Measurements from ENCODE around the gene XYLT2. TPM values are rescaled to one million over a fixed set of nuclear protein-coding genes. Genes with fewer than 3 reads are reported as not detected.
"Not testable (repeated sequence)": the region's sequence is repeated elsewhere in the genome, so short reads cannot be mapped to it uniquely, and the experiment has no call there.

The XYLT2 gene
- total RNA-seq, 2 donors from 2014 or later, result 22.8 to 31.3 TPM

DNA sequence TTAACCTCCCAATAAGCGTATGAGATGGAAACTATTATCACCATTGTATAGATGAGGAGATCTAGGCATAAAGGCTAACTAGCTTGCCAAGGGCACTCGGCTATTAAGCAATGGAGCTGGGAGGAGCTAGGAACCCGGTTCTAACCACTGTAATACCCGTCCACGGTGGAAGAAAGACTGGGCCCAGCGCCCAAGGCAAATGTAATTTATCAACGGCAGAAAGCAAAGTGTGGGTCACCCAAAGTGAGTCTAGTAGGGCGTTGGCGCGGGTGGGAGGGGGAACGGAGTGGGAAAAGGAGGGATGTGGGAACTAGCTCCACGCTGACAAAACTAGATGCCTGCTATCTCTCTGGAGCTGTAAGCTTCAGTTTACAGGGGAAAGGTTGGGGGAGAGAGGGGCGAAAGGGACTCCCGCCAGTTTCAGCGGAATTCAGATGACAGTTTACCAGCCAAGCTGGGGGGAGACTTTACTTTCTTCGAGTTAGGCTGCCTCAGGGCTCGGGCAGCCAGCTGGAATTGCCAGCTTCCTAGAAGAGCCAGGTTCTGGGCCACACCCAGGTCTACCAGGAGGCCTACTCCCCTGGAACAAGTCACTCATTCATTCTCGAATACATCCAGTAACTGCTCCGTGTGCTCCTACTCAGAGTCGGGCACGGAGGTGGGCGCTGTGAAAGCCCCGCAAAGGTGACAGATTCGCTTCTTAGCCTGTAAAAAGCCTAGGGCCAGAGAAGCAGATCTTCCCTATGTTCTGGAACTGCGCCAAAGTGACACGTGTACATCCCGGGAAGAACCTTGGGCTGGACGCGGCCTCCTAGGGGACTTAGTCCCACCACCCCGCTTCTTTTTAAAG is 50.6 kb downstream of the XYLT2 start:
- WGBS, 2 donors, result 1 to 2% methylated on average over 29 to 30 of the region's 30 CpGs
- DNase-seq (peak; percentile 80 to 89 (median 86)), ATAC-seq (peak; percentile 68)
- Histone ChIP-seq H3K27ac (peak overlapping the region; percentile 91 to 98 (median 95)), H3K4me1 (peaks cover 68% of the 10 kb centered on the region), H3K9me3 (no peaks in the 10 kb centered on the region), H3K36me3 (replicated peaks in 1 of 2; ENCODE audit: insufficient read depth in 1 of 2, low read depth in 2 of 2) (peaks cover 11 to 21% of the 10 kb centered on the region in 2 donors), H3K27me3 (no peaks in the 10 kb centered on the region), H3K4me3 (peak overlapping the region; percentile 90 to 96)
- TF ChIP-seq POLR2A (IDR thresholded peaks at IDR 0.05), result peak; percentile 40 to 81 (median 81)
- TF ChIP-seq, protein P1, sequence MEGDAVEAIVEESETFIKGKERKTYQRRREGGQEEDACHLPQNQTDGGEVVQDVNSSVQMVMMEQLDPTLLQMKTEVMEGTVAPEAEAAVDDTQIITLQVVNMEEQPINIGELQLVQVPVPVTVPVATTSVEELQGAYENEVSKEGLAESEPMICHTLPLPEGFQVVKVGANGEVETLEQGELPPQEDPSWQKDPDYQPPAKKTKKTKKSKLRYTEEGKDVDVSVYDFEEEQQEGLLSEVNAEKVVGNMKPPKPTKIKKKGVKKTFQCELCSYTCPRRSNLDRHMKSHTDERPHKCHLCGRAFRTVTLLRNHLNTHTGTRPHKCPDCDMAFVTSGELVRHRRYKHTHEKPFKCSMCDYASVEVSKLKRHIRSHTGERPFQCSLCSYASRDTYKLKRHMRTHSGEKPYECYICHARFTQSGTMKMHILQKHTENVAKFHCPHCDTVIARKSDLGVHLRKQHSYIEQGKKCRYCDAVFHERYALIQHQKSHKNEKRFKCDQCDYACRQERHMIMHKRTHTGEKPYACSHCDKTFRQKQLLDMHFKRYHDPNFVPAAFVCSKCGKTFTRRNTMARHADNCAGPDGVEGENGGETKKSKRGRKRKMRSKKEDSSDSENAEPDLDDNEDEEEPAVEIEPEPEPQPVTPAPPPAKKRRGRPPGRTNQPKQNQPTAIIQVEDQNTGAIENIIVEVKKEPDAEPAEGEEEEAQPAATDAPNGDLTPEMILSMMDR (IDR thresholded peaks at IDR 0.05), result no peak
- intact Hi-C loops (cut with DNase I), result no loop called here

DNA sequence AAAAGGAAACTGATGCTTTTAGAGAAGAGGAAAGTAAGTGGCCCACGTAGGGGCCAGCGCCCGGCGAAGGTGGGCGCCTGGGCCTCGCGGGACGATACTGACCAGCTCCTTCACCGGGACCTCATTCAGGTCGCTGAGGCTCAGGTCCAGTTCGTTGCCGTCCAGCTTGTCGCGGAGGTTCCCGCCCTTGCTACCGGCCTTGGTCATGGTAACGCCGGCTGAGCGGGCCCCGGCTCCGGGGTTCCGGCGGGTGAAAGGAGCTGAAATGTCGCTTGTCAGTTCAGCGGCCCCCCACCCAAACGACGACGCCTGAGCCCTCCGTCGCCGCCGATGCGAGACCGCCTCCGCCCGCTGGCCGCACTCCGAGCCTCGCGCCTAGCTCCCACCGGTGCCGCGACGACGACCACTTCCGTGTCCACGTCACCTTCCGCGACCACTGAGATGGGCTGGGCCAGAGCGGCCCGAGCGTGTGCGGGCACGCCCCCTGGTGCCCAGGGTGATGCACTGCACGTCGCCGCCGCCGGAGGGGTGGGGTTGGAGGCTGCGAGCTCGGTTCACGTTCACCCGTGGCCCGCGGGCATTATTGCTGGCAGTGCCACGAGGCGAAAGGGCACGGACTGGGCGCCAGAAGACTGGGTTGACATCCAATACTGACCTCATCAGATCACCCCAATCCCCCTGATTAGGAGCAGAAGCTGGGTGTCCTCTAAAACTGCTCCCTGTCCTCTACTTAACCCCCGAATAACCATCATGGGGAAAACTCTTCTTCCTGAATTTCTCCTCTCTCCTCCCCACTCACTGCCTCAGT is 51.4 kb downstream of the XYLT2 start, which contains the start of gene LRRC59:
Gene LRRC59, minus strand, starts transcription at position 413 of the 808 bp plus-strand sequence. Its CDS starts 206 bp downstream, at position 207.
- WGBS, 2 donors, result 1 to 11% methylated on average over 1 to 70 of the region's 70 CpGs
- H3K4me1 ChIP-seq, result peaks cover 68% of the 10 kb centered on the region
- H3K4me3 ChIP-seq, result peak within 1 kb of the TSS; percentile 90 to 96
- H3K9me3 ChIP-seq, result no peaks in the 10 kb centered on the region
- peak; percentile 87 for ATAC-seq
- H3K27ac ChIP-seq, result peak within 1 kb of the TSS; percentile 91 to 98 (median 95)
- no peaks in the 10 kb centered on the region for H3K27me3 ChIP-seq
- intact Hi-C loops (cut with DNase I), result no loop called here
- peaks cover 4 to 14% of the 10 kb centered on the region in 2 donors for H3K36me3 ChIP-seq (replicated peaks in 1 of 2; ENCODE audit: insufficient read depth in 1 of 2, low read depth in 2 of 2)
- TF ChIP-seq POLR2A (IDR thresholded peaks at IDR 0.05), result peak; percentile 91 to 94 (median 93)
- TF ChIP-seq, protein P1 (IDR thresholded peaks at IDR 0.05), result peak; percentile 97 to 99 (median 98)
- peak; percentile 90 to 92 (median 90) for DNase-seq

DNA sequence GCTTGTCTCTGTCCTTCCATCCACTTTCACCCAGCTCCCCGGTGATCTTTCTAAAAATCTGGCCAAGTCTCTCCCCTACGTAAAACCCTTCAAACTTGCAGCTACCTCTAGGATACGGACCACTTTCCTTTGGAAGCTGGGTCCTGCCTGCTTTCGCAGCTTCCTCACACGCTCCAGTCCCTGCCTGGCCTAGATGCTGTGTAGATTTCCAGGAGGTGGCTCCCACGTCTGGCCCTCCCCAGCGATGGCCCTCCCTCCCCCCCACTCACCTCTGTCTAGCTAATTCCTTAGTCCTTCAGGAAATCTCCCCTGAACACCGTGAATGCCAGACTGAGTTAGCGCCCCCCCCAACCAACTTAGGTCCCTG is 52.0 kb downstream of the XYLT2 start:
- TF ChIP-seq POLR2A (IDR thresholded peaks at IDR 0.05), result no peak
- TF ChIP-seq, protein P1 (IDR thresholded peaks at IDR 0.05), result no peak
- WGBS, 2 donors, result 39 to 56% methylated on average over 9 of the region's 9 CpGs
- Histone ChIP-seq H3K4me1 (peaks cover 67% of the 10 kb centered on the region), H3K27ac (peak overlapping the region in 1 of 4 donors; percentile 98), H3K4me3 (no peak overlapping the region), H3K27me3 (no peaks in the 10 kb centered on the region), H3K9me3 (no peaks in the 10 kb centered on the region), H3K36me3 (replicated peaks in 1 of 2; ENCODE audit: insufficient read depth in 1 of 2, low read depth in 2 of 2) (peaks cover 0 to 12% of the 10 kb centered on the region in 2 donors)
- DNase-seq, result no peak
- intact Hi-C loops (cut with DNase I), result no loop called here
- ATAC-seq, result no peak

DNA sequence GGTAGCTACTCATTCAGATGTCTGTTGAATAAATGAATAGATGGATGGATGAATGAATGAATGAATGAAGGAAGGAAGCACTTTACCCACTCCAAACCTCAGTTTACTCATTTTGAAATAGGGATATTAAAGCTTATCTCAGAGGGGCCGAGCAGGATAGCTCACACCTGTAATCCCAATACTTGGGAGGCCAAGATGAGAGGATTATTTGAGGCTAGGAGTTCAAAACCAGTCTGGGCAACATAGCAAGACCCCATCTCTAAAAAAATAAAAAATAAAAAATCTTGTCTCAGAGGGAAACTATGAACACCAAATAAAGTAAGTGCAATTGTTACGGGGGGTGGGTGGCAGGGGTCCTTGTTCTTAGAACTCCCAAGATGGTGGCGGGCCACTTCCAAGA is 52.7 kb downstream of the XYLT2 start:
- H3K4me1 ChIP-seq, result peaks cover 59% of the 10 kb centered on the region
- H3K9me3 ChIP-seq; H3K4me3 ChIP-seq; H3K27me3 ChIP-seq; H3K36me3 ChIP-seq (replicated peaks in 1 of 2; ENCODE audit: insufficient read depth in 1 of 2, low read depth in 2 of 2); ATAC-seq; DNase-seq; intact Hi-C loops (cut with DNase I); H3K27ac ChIP-seq: not testable (repeated sequence)
- 92 to 96% methylated on average over 3 of the region's 3 CpGs for WGBS, 2 donors

DNA sequence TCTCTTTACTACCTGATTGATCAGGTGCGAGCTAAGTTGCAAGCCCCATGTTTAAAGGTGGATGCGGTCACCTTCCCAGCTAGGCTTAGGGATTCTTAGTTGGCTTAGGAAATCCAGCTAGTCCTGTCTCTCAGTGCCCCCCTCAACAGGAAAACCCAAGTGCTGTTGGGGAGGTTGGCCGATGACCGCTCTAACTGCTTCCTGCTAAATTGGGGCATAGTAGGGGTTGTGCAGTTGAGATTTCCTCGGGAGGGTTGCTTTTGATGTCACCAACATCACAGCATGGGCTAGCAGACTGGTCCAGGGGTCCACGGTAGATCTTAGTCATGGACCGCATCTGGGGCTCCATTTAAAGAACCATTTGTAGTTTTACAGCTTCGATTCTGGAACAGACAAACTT is 53.7 kb downstream of the XYLT2 start:
- 95% methylated on average over 8 of the region's 8 CpGs for WGBS, 2 donors
- not testable (repeated sequence) for H3K36me3 ChIP-seq (replicated peaks in 1 of 2; ENCODE audit: insufficient read depth in 1 of 2, low read depth in 2 of 2)

DNA sequence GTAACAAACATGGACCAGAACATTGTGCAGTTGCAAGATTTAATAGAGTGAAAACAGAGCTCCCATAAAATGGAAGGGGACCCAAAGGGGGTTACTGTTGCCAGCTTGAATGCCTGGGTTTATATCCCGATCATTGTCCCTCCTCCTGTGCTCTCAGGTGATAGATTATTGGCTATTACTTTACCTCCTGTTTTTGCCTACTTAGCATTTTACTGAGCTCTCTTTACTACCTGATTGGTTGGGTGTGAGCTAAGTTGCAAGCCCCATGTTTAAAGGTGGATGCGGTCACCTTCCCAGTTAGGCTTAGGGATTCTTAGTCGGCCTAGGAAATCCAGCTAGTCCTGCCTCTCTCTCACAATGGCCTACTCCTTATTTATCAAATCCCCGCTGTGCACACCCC is 59.4 kb downstream of the XYLT2 start:
- H3K9me3 ChIP-seq; H3K4me3 ChIP-seq; H3K27me3 ChIP-seq; H3K27ac ChIP-seq; intact Hi-C loops (cut with DNase I); ATAC-seq; DNase-seq; H3K36me3 ChIP-seq (replicated peaks in 1 of 2; ENCODE audit: insufficient read depth in 1 of 2, low read depth in 2 of 2): not testable (repeated sequence)
- WGBS, 2 donors, result 82 to 89% methylated on average over 4 of the region's 4 CpGs
- H3K4me1 ChIP-seq, result peaks cover 22% of the 10 kb centered on the region

More for the DNA sequence above, 53.7 kb downstream of the XYLT2 start:
- H3K9me3 ChIP-seq; intact Hi-C loops (cut with DNase I); DNase-seq; H3K27me3 ChIP-seq; ATAC-seq; H3K4me3 ChIP-seq; H3K27ac ChIP-seq: not testable (repeated sequence)
- peaks cover 50% of the 10 kb centered on the region for H3K4me1 ChIP-seq

Data from body of pancreas (tissue), 4 donors.